HepG2 (cell line): ENCODE data around the gene NECTIN2. TPM values are rescaled to one million over a fixed set of nuclear protein-coding genes. Genes with fewer than 3 reads are reported as not detected.

Experiments used
- ATAC-seq: fragments of 200-7000 bp; cut with Tn5 transposase; 3 replicates; pipeline ENCODE4 v1.9.1; 2020; ENCODE audit warnings: mild to moderate bottlenecking, moderate library complexity
- BruUV-seq: library from RNA; stranded (reverse); fragments of 400-500 nt; replicated peaks from 2 replicates; lab custom pipeline; 2021; lab: Mats Ljungman, UMichigan
- CTCF ChIA-PET: fragments of 300-600 bp; formaldehyde crosslinking; extraction: SDS; loops from one replicate; lab custom pipeline; 2021; ENCODE audit warnings: low total read pairs, inconsistent platforms, low intra/inter-chr PET ratio; lab: Yijun Ruan, JAX
- POLR2A ChIA-PET: fragments of 350-600 bp; sonication (Branson Sonifier 250); formaldehyde crosslinking; loops from one replicate; lab custom pipeline; 2020; ENCODE audit warnings: antibody characterized with exemption, inconsistent platforms; lab: Yijun Ruan, JAX
- DNase-seq: peaks from one replicate; pipeline ENCODE4 v3.0.0-alpha.2; 2015; ENCODE audit warnings: low spot score
- FAIRE-seq: peaks from 3 replicates; lab custom pipeline; 2011; peaks lifted over from hg19 to GRCh38; lab: Jason Lieb, UNC
- H2AFZ ChIP-seq: one replicate; pipeline ENCODE4 v1.6.1; 2011; ENCODE audit warnings: low read length, inconsistent platforms
- H3K27ac ChIP-seq: fragments of 300-600 bp; 3 replicates; pipeline ENCODE4 v1.8.0; 2011; ENCODE audit warnings: mixed run types, mild to moderate bottlenecking, mixed read lengths, low read length, inconsistent platforms; ENCODE audit not compliant: insufficient read depth; ENCODE audit errors: extremely low read length
- H3K27me3 ChIP-seq, 2 experiments: fragments of 200-600 bp in 1 of 2; 2 replicates in 1 of 2; 3 replicates in 1 of 2; pipeline versions ENCODE4 v1.6.0 to v1.8.0; 2011; ENCODE audit warnings: low read length in 2 of 2, mild to moderate bottlenecking in 2 of 2, moderate library complexity in 2 of 2, inconsistent platforms in 1 of 2; ENCODE audit not compliant: insufficient read depth in 2 of 2, control insufficient read depth in 1 of 2
- H3K36me3 ChIP-seq, 2 experiments: fragments of 200-600 bp in 1 of 2; replicated peaks in 1 of 2; 2 replicates in 1 of 2; 3 replicates in 1 of 2; pipeline versions ENCODE4 v1.5.1 to v1.8.0; 2011; ENCODE audit warnings: low read length in 2 of 2, inconsistent platforms in 1 of 2; ENCODE audit not compliant: insufficient read depth in 2 of 2, control insufficient read depth in 1 of 2
- H3K4me1 ChIP-seq: 2 replicates; pipeline ENCODE4 v1.5.1; 2012; ENCODE audit warnings: low read length, inconsistent platforms; ENCODE audit not compliant: insufficient read depth
- H3K4me2 ChIP-seq: 2 replicates; pipeline ENCODE4 v1.6.0; 2011; ENCODE audit warnings: low read depth, low read length, inconsistent platforms
- H3K4me3 ChIP-seq, 3 experiments: fragments of 200-600 bp in 1 of 3; sonication (generic), shearing (Covaris generic) in 1 of 3; replicated peaks in 1 of 3; 2 replicates each; pipeline ENCODE4 v1.5.1; 2011 to 2016; ENCODE audit warnings: low read length in 3 of 3, inconsistent platforms in 2 of 3, low read depth in 2 of 3, mild to moderate bottlenecking in 2 of 3, control low read depth in 1 of 3, mixed read lengths in 1 of 3; ENCODE audit not compliant: insufficient read depth in 1 of 3
- H3K79me2 ChIP-seq: one replicate; pipeline ENCODE4 v1.6.1; 2011; ENCODE audit warnings: low read length, inconsistent platforms; ENCODE audit not compliant: insufficient read depth
- H3K9ac ChIP-seq: 2 replicates; pipeline ENCODE4 v1.6.0; 2011; ENCODE audit warnings: mild to moderate bottlenecking, low read depth, low read length, inconsistent platforms; ENCODE audit not compliant: insufficient read depth
- H3K9me3 ChIP-seq: 2 replicates; pipeline ENCODE4 v1.5.1; 2012; ENCODE audit warnings: mild to moderate bottlenecking, low read length
- H4K20me1 ChIP-seq: 2 replicates; pipeline ENCODE4 v1.6.0; 2011; ENCODE audit warnings: inconsistent platforms, mild to moderate bottlenecking, low read length, moderate library complexity; ENCODE audit not compliant: insufficient read depth
- ARNT ChIP-seq: fragments of 450-650 bp; IDR thresholded peaks from 2 replicates; pipeline ENCODE4 v1.6.1; 2017
- HNRNPK ChIP-seq: fragments of 200-400 bp; formaldehyde crosslinking; IDR thresholded peaks from 2 replicates; pipeline ENCODE4 v1.6.1; 2018; ENCODE audit warnings: low read length, low read depth, moderate library complexity, mild to moderate bottlenecking; ENCODE audit not compliant: poor library complexity, severe bottlenecking
- NFKB2 ChIP-seq: sonication (generic); formaldehyde crosslinking; IDR thresholded peaks from 2 replicates; pipeline ENCODE4 v1.4.0; 2020; ENCODE audit warnings: missing genetic modification reagents, borderline replicate concordance
- ZBTB38 ChIP-seq: sonication (generic); formaldehyde crosslinking; IDR thresholded peaks from 2 replicates; pipeline ENCODE4 v1.5.1; 2020; ENCODE audit warnings: mild to moderate bottlenecking, missing genetic modification reagents
- ZFP90 ChIP-seq: sonication (generic); formaldehyde crosslinking; IDR thresholded peaks from 2 replicates; pipeline ENCODE4 v1.8.0; 2022; ENCODE audit warnings: missing genetic modification reagents, mild to moderate bottlenecking, inconsistent platforms, borderline replicate concordance
- ZNF557 ChIP-seq: sonication (generic); formaldehyde crosslinking; IDR thresholded peaks from 2 replicates; pipeline ENCODE4 v1.4.0; 2020; ENCODE audit warnings: missing genetic modification reagents
- ZNF768 ChIP-seq: sonication (generic); formaldehyde crosslinking; IDR thresholded peaks from 2 replicates; pipeline ENCODE4 v1.4.0; 2020; ENCODE audit warnings: missing genetic modification reagents
- WGBS: methylation state at CpG from one replicate; pipeline ENCODE4 v1.1.6; 2017; ENCODE audit warnings: low lambda C conversion rate; 5-methylcytosine and 5-hydroxymethylcytosine counted together
- in situ Hi-C: cut with HindIII; loops from 2 replicates; pipeline ENCODE4 v1.10.0; 2017; ENCODE audit warnings: low pct_unique_long_range_greater_than_20kb; ENCODE audit not compliant: extremely low pct_ligation_motif_present
- intact Hi-C: fragments of 100-400 bp; cut with micrococcal nuclease; formaldehyde crosslinking; loops from one replicate; pipeline ENCODE4 v1.10.0; 2022; ENCODE audit not compliant: unreplicated experiment
- polyA plus RNA-seq, 8 experiments: library from polyadenylated mRNA; depleted of rRNA in 3 of 8; stranded (reverse) in 7 of 8; unstranded in 1 of 8; fragments of >200 nt; fragmentation: Illumina TruSeq in 4 of 8; extraction: Trizol in 4 of 8; gene quantifications; 2 replicates each; pipeline versions ENCODE4 v1.2.1 to v1.2.3, GENCODE V29; 2011 to 2016; ENCODE audit warnings: low read depth in 4 of 8, missing spikeins in 1 of 8, mixed read lengths in 1 of 8; ENCODE audit not compliant: insufficient read depth in 1 of 8
- total RNA-seq, 5 experiments: library from RNA; depleted of rRNA; stranded (reverse); fragments of >200 nt; fragmentation: Illumina TruSeq; extraction: Trizol; gene quantifications; 2 replicates each; pipeline ENCODE4 v1.2.3, GENCODE V29; 2016; ENCODE audit warnings: low read depth in 1 of 5
- TF ChIP-seq, protein P1 (sequence below): sonication (generic); formaldehyde crosslinking; conservative IDR thresholded peaks from 2 replicates; pipeline ENCODE4 v1.4.0; 2020; ENCODE audit warnings: missing genetic modification reagents

Gene NECTIN2
- total and polyA plus RNA-seq, 2 of the 13 experiments (the other 11 are each of a cell fraction or from before 2014, with no cell fraction given) = 75.4 to 114 TPM

- intact Hi-C loops = no loop called here
- no peak overlapping the region; the same call in 1 of the 2 replicates for H3K9ac ChIP-seq
- ATAC-seq = no peak
- peaks cover 4% of the 10 kb centered on the region for H3K79me2 ChIP-seq
- BruUV-seq = no TSS peak
- no peak for TF ChIP-seq NFKB2 (CRISPR knock-in tag)
- no peak for TF ChIP-seq ZFP90 (CRISPR knock-in tag)
- peak; percentile 11; the same call in 1 of the 2 replicates for TF ChIP-seq ZBTB38 (CRISPR knock-in tag)
- no peak for TF ChIP-seq ARNT
- TF ChIP-seq, protein P1, sequence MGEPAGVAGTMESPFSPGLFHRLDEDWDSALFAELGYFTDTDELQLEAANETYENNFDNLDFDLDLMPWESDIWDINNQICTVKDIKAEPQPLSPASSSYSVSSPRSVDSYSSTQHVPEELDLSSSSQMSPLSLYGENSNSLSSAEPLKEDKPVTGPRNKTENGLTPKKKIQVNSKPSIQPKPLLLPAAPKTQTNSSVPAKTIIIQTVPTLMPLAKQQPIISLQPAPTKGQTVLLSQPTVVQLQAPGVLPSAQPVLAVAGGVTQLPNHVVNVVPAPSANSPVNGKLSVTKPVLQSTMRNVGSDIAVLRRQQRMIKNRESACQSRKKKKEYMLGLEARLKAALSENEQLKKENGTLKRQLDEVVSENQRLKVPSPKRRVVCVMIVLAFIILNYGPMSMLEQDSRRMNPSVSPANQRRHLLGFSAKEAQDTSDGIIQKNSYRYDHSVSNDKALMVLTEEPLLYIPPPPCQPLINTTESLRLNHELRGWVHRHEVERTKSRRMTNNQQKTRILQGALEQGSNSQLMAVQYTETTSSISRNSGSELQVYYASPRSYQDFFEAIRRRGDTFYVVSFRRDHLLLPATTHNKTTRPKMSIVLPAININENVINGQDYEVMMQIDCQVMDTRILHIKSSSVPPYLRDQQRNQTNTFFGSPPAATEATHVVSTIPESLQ (CRISPR knock-in tag) = no peak
- TF ChIP-seq HNRNPK = no peak
- TF ChIP-seq ZNF768 (CRISPR knock-in tag) = peak; percentile 65
- TF ChIP-seq ZNF557 (CRISPR knock-in tag) = no peak
- TF ChIP-seq, all 625 proteins: peak for 2
- DNase-seq (no peak), FAIRE-seq (no peak)
- H3K27ac ChIP-seq = peak overlapping the region; percentile 96
- H3K27me3 ChIP-seq = no peaks in the 10 kb centered on the region
- 93% methylated on average over 5 of the region's 5 CpGs for WGBS
- no peak overlapping the region for H2AFZ ChIP-seq
- H3K4me3 ChIP-seq = 0 out of 6 replicates have a peak overlapping the region, but pooled peaks of 1 of the 3 experiments have one; percentile 14
- peak overlapping the region; percentile 90; the same call in 1 of the 2 replicates for H3K4me2 ChIP-seq
- CTCF ChIA-PET = no interaction called here
- H3K36me3 ChIP-seq = no peaks in the 10 kb centered on the region
- no peaks in the 10 kb centered on the region for H4K20me1 ChIP-seq
- in situ Hi-C loops = no loop called here
- peaks cover 77% of the 10 kb centered on the region for H3K4me1 ChIP-seq
- POLR2A ChIA-PET = no interaction called here
- no peaks in the 10 kb centered on the region for H3K9me3 ChIP-seq
These were observed 81.6 kb downstream of the NECTIN2 start for GRCh38 chr19:44927746-44928145.
